SKM-1 treated with dmso at 0.1 percent for 144 hours (cell line): ENCODE results near the gene TVP23C.
"Not testable (repeated sequence)": the region's sequence is repeated elsewhere in the genome, so short reads cannot be mapped to it uniquely, and the experiment has no call there.

Experiments used
- DNase-seq: peaks from one replicate; lab custom pipeline; 2025; ENCODE audit not compliant: unreplicated experiment; lab: John Stamatoyannopoulos, UW

TVP23C gene

DNA sequence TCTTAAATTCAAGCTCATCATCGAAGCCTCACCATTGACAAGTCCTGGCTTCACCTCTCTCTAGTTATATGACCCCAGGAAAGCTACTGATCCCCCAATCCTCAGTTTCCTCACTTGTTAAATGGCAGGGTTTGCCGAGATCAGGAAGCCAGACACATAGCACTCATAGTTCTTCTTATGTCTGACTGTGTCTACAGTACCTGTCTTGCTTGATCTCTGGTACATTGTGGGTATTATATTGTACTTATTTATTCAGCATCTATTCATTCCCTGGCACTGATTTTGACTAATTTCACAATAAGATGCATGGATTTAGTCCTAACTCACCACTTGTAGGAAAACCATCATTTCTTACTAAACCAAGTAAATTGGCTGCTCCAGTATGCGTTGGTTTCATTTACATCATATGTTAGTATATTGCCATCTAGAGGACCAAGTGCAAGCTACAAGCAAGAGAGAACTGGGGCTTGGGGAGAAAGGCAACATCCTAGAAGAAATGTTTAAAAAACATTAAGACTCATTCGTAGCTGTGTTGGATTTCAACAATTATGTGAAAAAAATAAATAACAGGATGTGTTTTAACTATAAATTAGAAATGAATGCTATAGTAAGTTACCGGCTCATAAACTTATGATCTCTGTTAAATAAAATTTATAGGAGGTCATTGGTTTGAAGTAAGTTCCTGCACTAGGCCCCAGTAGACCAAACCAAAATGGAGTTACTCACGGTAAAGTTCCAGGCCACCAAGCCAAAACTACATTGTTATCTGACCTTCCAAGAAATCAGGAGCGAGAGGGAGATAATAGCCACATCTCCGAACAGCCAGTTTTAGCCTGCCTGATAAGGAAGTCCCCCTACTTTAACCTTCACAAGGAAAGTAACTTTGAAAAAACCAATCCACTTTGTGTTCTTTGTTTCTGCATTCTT lies 36.7 kb downstream of the TVP23C start:
- peak; percentile 21 for DNase-seq

DNA sequence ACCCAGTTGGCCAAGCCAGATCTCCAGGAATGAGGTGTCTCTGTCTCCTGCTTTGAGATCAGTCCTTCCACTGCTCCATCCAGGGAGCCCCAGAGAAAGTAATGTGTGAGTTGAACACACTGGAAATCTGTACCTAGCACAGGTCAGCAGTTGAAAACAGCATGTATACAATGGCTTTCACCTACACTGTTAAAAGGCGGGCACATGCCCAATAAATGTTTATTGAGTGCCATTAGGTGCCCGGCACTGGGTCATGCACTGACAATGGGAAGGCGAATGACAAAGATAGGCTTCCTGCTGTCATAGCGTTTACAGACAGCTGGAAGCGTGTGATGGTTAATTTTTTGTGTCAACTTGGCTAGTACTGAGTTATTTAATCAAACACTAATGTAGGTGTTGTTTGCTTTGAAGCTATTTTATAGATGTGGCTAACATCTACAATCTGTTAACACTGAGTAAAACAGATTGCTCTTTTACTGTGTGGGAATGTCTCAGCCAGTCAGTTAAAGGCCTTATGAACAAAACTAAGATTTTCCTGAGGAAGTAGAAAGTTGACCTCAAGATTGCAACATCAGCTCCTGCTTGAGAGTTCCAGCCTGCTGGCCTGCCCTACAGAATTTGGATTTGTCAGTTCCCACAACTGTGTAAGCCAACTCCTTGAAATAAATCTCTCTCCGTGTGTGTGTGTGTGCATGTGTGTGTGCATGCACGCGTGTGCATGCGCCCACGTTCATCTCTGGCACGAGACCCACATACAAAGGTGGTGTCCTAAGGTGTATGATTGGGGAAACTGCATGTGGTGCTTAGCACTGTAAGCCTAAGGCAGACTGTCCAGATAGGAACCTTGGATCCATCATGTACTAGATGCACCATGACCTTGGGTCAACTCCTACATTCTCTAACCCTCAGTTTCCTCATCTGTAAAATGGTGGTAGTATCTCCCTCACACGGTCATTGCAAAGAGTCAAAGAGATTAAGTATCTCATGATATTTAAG lies 38.0 kb downstream of the TVP23C start:
- DNase-seq = not testable (repeated sequence)

DNA sequence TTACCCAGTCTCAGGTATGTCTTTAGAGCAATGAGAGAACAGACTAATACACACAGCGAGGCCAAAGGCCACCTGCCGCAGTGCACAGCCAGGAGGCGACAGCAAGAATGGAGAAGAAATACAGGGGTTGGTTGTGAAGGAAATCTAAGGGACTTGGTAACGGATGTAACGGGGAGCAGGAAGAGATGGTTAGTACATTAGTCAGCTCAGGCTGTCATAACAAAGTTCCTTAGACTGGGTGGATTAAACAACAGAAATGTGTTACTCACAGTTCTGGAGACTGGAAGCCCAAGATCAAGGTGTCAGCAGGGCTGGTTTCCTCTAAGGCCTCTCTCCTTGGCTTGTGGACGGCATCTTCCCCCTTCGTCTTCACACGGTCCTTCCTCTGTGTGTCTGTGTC lies 47.1 kb downstream of the TVP23C start:
- DNase-seq = no peak

GRCh38 chr17:15514469-15514868 lies 48.8 kb downstream of the TVP23C start:
- no peak for DNase-seq

- DNase-seq = no peak
Observed at GRCh38 chr17:15513856-15514459, 49.3 kb downstream of the TVP23C start.

- no peak for DNase-seq
Observed at GRCh38 chr17:15513058-15513791, 50.1 kb downstream of the TVP23C start.

GRCh38 chr17:15512071-15512709 lies 51.1 kb downstream of the TVP23C start:
- no peak for DNase-seq

- no peak for DNase-seq
Observed at GRCh38 chr17:15511142-15511541, 52.1 kb downstream of the TVP23C start.

DNA sequence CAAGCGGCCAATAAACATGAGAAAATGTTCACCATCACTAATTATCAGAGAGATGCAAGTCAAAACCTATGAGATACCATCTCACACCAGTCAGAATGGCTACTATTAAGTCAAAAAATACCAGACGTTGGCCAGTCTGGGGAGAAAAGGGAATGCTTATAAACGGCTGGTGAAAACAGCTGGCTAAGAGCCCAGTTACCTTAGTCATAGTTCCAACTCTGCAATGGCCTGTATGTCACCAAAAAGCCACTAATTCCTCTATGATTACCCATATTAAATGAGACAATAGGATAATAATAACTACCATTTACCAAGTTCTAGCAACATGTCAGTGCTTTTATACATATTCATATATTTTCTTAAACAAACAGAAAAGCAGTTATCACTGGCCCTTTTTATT lies 52.9 kb downstream of the TVP23C start:
- DNase-seq = no peak

GRCh38 chr17:15509095-15509494 lies 54.2 kb downstream of the TVP23C start:
- DNase-seq = no peak

- no peak for DNase-seq
Observed at GRCh38 chr17:15508466-15508865, 54.8 kb downstream of the TVP23C start.

DNA sequence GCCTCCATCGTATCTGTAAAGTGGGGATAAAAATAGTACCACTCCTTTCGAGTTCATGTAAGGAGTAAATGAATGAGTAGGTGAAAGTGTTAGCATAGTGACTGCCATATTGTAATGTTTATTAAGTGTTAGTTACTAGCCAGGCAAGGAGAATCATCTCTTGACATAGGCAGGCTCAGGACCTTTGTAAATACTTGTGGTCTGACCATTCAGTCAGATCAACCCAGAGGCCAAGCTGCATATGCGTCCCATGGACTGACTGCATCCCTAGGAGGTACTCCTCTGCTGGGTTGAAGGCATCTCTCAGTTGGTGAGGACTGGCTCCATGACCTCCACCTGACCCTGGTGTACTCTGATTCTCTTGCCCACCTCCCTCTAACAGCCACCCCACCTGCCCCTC lies 55.4 kb downstream of the TVP23C start:
- DNase-seq = no peak

- DNase-seq = no peak
Observed at GRCh38 chr17:15507001-15507400, 56.3 kb downstream of the TVP23C start.

DNA sequence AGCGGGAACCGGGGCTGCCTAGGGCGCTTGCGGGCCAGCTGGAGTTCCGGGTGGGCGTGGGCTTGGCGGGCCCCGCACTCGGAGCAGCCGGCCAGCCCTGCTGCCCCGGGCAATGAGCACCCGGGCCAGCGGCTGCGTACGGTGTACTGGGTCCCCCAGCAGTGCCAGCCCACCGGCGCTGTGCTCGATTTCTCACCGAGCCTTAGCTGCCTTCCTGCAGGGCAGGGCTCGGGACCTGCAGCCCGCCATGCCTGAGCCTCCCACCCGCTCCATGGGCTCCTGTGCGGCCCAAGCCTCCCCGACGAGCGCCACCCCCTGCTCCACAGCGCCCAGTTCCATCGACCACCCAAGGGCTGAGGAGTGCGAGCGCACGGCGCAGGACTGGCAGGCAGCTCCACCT lies 57.6 kb downstream of the TVP23C start:
- not testable (repeated sequence) for DNase-seq

- no peak for DNase-seq
Observed at GRCh38 chr17:15503731-15504130, 59.6 kb downstream of the TVP23C start.

DNA sequence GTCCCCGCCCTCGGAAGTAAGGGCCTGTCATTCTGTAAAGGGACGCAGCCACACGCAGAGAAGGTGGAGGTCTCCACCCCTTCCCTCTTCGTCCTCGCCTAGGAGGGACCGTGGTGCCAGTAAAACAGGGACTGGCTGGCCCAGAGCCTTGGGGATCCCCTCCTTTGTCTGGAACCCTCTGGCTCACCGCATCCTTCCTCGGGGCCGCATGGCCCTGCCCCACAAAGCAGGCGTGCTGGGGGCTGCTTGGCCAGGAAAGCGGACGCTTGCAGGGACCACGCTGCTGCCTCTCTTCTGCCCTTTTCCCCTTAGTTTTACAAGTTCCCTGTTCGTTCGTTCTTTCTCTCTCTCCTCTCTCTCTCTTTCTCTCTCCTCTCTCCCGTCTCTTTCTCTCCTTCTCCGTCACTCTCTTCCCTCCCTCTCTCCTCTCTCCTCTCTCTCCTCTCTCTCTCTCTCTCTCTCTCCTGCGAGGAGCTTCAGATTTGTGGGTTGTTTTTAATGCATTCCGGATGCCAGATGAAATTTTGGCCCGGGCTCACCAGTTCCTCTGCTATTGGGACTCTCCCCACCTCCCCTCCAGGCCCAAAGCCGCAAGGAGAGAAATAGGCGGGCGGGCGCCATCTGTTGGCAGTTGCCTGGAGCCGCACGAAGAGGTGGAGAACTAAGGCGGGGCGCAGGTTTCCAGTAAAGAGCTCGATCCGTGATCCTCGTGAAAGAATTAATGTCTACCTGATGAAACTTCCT lies 60.7 kb downstream of the TVP23C start:
- DNase-seq = peak; percentile 77

DNA sequence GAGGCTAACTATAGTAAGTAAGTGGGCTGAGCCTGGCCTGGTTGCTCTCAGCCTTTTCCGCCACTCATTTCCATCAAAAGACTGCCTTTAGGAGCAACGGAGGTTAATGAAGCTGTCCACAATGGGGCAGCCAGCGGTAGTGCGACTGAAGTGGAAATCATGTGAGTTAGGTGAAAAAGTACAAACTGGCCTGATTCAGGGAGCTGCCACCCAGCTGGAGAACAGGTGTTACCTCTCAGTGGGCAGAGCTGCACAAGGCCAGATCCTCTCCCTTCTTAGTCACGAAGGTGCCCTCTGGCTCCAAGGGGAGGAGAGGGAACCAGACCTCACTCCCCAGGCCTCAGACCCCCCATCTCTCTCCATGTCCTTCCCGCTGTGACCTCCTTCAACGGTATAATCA lies 61.5 kb downstream of the TVP23C start:
- DNase-seq = no peak

DNA sequence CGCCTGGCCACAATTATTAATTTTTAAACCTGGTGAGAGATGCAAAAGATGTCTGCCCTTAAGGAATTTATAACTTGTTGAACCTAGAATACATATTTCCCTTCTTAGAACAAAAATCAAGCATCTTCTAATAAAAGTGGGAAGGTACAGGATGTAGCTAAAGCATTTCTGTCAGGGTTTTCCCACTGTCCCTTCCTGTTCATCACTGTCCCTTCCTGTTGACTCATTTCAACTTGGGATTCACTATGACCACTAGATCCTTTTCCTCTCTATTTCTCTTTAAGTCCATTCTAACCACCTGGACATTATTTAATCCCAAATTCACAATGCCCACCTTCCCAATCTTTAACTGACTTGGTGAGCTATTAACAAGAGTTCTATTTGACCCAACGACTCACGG lies 62.0 kb downstream of the TVP23C start:
- no peak for DNase-seq

DNA sequence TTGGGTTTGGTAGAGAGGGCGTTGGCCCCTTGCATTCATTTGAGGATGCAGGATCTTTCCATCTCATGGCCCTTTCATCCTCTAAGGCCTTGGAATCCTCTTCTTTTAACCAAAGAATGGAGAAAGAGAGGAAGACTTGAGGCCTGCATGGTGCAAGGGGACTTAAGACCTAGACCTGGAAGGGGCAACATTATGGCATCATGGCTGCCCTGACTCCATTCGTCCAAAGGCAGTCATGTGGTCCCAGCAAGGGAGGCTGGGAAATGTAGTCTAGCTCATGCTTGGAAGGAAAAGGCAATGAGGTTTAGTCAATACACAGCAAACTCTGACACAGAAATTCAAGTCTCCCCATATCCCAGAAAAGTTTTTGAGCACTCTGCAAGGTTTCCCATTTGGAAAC lies 65.2 kb downstream of the TVP23C start:
- no peak for DNase-seq
